ENCODE results near the gene RNLS.

Gene RNLS

DNA sequence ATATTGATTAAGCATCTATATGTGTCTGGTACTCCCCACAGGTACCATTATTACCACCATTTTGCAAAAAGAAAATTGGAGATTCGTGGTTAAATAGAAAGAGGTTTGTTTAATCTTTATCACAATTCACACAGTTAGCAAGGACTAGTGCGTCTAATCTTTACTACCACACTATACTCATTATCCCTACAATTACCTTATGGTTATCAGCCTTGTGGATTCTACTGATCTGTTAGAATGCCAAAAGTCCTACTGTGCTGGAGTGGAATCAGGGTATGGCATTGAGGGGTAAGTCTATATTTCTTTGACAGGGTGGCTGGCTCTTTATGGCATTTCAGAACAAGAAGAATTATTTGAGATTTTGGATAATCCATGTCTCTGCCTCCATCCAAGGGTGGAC is 156.1 kb downstream of the RNLS start:
- no peak overlapping the region for H3K4me3 ChIP-seq
- TF ChIP-seq, protein P1, sequence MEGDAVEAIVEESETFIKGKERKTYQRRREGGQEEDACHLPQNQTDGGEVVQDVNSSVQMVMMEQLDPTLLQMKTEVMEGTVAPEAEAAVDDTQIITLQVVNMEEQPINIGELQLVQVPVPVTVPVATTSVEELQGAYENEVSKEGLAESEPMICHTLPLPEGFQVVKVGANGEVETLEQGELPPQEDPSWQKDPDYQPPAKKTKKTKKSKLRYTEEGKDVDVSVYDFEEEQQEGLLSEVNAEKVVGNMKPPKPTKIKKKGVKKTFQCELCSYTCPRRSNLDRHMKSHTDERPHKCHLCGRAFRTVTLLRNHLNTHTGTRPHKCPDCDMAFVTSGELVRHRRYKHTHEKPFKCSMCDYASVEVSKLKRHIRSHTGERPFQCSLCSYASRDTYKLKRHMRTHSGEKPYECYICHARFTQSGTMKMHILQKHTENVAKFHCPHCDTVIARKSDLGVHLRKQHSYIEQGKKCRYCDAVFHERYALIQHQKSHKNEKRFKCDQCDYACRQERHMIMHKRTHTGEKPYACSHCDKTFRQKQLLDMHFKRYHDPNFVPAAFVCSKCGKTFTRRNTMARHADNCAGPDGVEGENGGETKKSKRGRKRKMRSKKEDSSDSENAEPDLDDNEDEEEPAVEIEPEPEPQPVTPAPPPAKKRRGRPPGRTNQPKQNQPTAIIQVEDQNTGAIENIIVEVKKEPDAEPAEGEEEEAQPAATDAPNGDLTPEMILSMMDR (IDR thresholded peaks at IDR 0.05): no peak
- DNase-seq (ENCODE audit: low spot score): no peak
- no peak overlapping the region for H3K27ac ChIP-seq

DNA sequence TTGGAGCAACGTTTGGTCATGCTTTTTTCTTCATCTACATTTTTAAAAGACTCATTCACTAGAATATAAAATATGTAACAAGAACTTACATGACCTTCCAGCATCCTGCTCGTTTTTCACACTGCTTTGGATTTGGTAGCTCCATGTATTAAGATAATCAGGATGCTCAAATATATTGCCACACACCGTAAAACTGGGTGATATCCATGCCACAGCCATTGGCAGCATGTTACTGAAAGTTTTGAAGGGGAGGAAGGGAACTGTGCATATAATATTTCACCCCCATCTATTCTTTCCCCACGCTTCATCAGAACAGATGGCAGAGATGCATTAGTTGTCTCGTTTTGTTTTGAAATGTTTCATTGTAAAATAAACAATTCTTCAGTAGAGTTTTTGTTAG is 158.2 kb downstream of the RNLS start:
- Histone ChIP-seq H3K27ac (no peak overlapping the region), H3K4me3 (no peak overlapping the region)
- DNase-seq (ENCODE audit: low spot score): no peak
- TF ChIP-seq, protein P1 (IDR thresholded peaks at IDR 0.05): no peak

DNA sequence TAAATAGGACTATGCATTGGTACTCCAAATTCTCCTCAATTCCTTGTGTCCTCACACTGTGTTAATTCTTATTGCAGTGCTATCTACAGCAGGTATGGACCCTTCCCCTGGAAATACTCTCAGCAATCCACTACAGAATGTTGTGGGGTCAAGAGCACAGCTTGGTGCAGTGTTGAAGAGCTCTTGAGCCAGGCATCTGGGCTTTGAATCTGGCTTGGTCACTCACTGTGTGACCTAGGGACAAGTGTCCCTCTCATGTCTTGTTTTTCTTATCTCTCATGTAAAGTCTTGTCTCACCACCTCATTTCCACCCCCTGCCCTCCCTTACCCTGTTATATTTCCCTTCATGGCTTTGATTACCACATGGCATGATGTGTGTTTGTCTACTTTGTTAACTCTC is 159.4 kb downstream of the RNLS start:
- no peak overlapping the region for H3K4me3 ChIP-seq
- no peak for DNase-seq (ENCODE audit: low spot score)
- TF ChIP-seq, protein P1 (IDR thresholded peaks at IDR 0.05): no peak
- no peak overlapping the region for H3K27ac ChIP-seq

DNA sequence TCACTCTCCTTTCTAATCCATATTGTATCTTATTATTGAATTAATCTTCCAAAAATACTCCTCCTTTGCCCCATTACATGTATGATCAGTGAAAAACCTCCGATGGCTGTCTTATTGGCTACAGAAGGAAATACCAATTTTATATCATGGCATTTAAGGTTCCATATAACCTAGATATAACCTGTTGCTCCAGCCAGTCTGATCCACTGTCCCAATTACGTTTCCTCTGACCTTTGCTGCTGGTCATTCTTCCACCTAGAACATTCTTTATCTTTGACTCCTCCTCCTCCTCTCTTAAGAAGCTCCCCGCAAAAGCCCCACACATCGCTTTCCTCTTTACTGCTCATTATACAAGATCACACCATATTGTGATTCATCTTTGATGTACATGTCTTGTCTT is 161.5 kb downstream of the RNLS start:
- no peak overlapping the region for H3K4me3 ChIP-seq
- DNase-seq (ENCODE audit: low spot score): no peak
- no peak overlapping the region for H3K27ac ChIP-seq
- TF ChIP-seq, protein P1 (IDR thresholded peaks at IDR 0.05): no peak

DNA sequence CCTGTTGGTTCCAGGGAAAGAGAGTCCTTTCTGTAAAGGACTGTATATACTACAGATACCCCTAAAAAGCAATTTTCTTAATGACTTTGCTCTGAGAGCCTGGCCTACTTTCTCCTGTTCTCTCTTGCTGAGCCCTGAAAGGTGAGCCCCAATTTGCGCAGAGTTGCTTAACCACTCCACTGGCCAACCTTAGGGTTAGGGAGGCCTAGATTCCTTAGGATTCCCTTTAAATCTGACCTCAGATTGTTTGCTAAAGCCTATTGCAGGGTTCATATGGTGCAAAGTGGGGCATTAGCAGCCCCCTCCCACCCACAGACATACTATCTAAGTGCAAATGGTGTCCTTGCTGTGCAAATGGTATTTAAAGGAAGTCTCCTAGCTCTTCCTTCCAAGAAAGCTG is 164.2 kb downstream of the RNLS start:
- Histone ChIP-seq H3K27ac (no peak overlapping the region), H3K4me3 (no peak overlapping the region)
- TF ChIP-seq, protein P1 (IDR thresholded peaks at IDR 0.05): no peak
- DNase-seq (ENCODE audit: low spot score): no peak

DNA sequence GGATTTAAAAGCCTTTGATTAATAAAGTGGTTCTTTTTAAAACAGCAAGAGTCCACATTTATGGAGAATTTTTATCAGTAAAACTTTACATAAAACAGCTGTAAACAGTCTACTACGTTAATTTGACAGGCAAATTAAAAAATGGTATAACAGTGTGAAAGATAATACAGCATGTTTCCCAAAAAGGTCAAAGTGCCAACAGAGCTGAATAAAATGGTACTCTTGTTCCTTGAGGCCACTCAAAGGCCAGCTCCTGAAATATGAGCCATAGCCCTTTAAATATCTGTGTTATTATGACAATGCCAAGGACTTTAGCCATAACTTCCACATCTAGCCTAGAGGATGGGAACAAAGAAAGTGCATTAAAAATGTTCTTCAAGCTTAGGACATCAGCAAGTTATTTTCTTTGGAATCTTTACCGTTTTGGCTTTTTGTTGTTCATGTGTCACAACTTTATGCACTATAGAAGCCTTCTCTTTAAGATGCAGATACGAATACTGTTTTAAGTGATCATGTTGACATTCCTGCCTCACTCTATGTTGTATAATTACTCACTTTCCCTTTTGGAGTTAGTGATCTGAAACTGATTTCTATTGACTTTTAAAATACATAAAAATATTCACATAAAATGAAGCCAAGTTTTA is 165.6 kb downstream of the RNLS start:
- TF ChIP-seq, protein P1 (IDR thresholded peaks at IDR 0.05): no peak
- H3K27ac ChIP-seq: no peak overlapping the region
- no peak for DNase-seq (ENCODE audit: low spot score)
- H3K4me3 ChIP-seq: no peak overlapping the region

DNA sequence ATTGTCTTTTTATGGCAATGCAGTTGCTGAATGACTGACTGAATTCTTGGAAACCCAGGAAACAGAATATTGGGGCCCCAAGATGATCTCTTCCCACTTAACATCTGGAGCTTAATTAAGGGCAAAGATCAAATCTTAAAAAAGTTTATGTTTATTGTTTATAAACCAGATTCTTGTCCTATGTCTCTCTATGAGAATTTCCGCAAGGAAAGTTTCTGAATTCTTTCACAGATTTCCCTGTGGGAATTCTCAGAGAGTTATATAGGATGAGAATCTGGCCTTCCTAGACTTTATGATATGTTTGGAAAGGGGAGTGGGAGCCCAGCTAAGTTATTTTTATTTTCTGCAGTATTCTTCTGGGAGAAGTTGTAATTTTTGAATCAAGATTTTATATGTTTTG is 166.3 kb downstream of the RNLS start:
- TF ChIP-seq, protein P1 (IDR thresholded peaks at IDR 0.05): no peak
- DNase-seq (ENCODE audit: low spot score): no peak
- no peak overlapping the region for H3K4me3 ChIP-seq

More for the DNA sequence above, 166.3 kb downstream of the RNLS start:
- no peak overlapping the region for H3K27ac ChIP-seq
